T-cell (primary cell): ENCODE data around the gene COL18A1. TPM values are rescaled to one million over a fixed set of nuclear protein-coding genes. Genes with fewer than 3 reads are reported as not detected.

Experiments
- ATAC-seq, 4 experiments: fragments of 200-7000 bp in 3 of 4; fragments of 150-1000 bp in 1 of 4; cut with Tn5 transposase; replicated peaks in 1 of 4; 1 replicate in 3 of 4; 2 replicates in 1 of 4; pipeline ENCODE4 v1.10.0; 2021; ENCODE audit warnings: moderate library complexity in 3 of 4, mild to moderate bottlenecking in 2 of 4, moderate number of reproducible peaks in 1 of 4
- CTCF ChIA-PET, 2 donors: fragments of 300-600 bp; sonication (Branson Sonifier 250); formaldehyde crosslinking; loops; one replicate each; lab custom pipeline; 2022; ENCODE audit warnings: antibody characterized with exemption in 2 of 2; lab: Charles Lee
- POLR2A ChIA-PET, 2 donors: fragments of 300-600 bp; sonication (Branson Sonifier 250); formaldehyde crosslinking; loops; one replicate each; lab custom pipeline; 2022; ENCODE audit warnings: antibody characterized with exemption in 2 of 2; lab: Charles Lee
- DNase-seq, 35 experiments: peaks; one replicate each; pipeline versions ENCODE4 v3.0.0 to v3.0.0-alpha.2; 2013 to 2023
- H3K27ac ChIP-seq: one replicate; pipeline ENCODE4 v1.5.1; 2013; ENCODE audit warnings: low read length
- H3K27me3 ChIP-seq, 2 experiments: replicated peaks in 1 of 2; 1 replicate in 1 of 2; 2 replicates in 1 of 2; pipeline versions ENCODE4 v1.6.1 to v1.7.0; 2013; ENCODE audit warnings: low read length in 1 of 2, mixed read lengths in 1 of 2; ENCODE audit not compliant: control insufficient read depth in 2 of 2, insufficient read depth in 2 of 2; ENCODE audit errors: extremely low read depth in 1 of 2
- H3K36me3 ChIP-seq, 2 donors: 1 replicate in 1 of 2; 2 replicates in 1 of 2; pipeline versions ENCODE4 v1.6.1 to v1.7.0; 2013; ENCODE audit warnings: low read length in 1 of 2; ENCODE audit not compliant: control insufficient read depth in 2 of 2, insufficient read depth in 1 of 2; ENCODE audit errors: extremely low read depth in 1 of 2
- H3K4me1 ChIP-seq, 2 experiments: 1 replicate in 1 of 2; 2 replicates in 1 of 2; pipeline versions ENCODE4 v1.6.1 to v1.7.0; 2013; ENCODE audit warnings: low read length in 2 of 2, mixed read lengths in 1 of 2; ENCODE audit not compliant: insufficient read depth in 2 of 2, control insufficient read depth in 1 of 2; ENCODE audit errors: extremely low read depth in 1 of 2
- H3K4me3 ChIP-seq, 2 donors: 1 replicate in 1 of 2; 2 replicates in 1 of 2; pipeline versions ENCODE4 v1.5.1 to v1.7.0; 2013; ENCODE audit warnings: mild to moderate bottlenecking in 2 of 2, low read length in 1 of 2, moderate library complexity in 1 of 2; ENCODE audit not compliant: control insufficient read depth in 1 of 2; ENCODE audit errors: extremely low read depth in 1 of 2
- H3K9me3 ChIP-seq: 2 replicates; pipeline ENCODE4 v1.7.0; 2013
- H3K27ac Mint-ChIP-seq, 2 donors: one replicate each; pipeline ENCODE4 v1.8.0; 2020 to 2021; ENCODE audit warnings: mild to moderate bottlenecking in 2 of 2, mixed read lengths in 2 of 2
- H3K27me3 Mint-ChIP-seq, 2 donors: one replicate each; pipeline ENCODE4 v1.8.0; 2021 to 2022; ENCODE audit warnings: mixed read lengths in 2 of 2
- H3K36me3 Mint-ChIP-seq: one replicate; pipeline ENCODE4 v1.8.0; 2021; ENCODE audit warnings: mixed read lengths
- H3K4me1 Mint-ChIP-seq, 3 donors: one replicate each; pipeline ENCODE4 v1.8.0; 2020 to 2022; ENCODE audit warnings: mixed read lengths in 3 of 3, mild to moderate bottlenecking in 1 of 3
- H3K4me3 Mint-ChIP-seq, 3 donors: one replicate each; pipeline ENCODE4 v1.8.0; 2020 to 2022; ENCODE audit warnings: mild to moderate bottlenecking in 3 of 3, mixed read lengths in 3 of 3, moderate library complexity in 3 of 3
- H3K9me3 Mint-ChIP-seq, 3 donors: one replicate each; pipeline ENCODE4 v1.8.0; 2020 to 2022; ENCODE audit warnings: mixed read lengths in 3 of 3
- WGBS: methylation state at CpG from one replicate; pipeline ENCODE4 v1.1.5; 2013; ENCODE audit warnings: missing lambda C conversion rate; ENCODE audit not compliant: insufficient coverage; 5-methylcytosine and 5-hydroxymethylcytosine counted together
- total RNA-seq, 35 experiments: library from RNA in 6 of 35; stranded (reverse) in 6 of 35; fragments of 120-200 nt in 1 of 35; gene quantifications; one replicate each; pipeline versions ENCODE4 v1.2.1 to v1.2.4 and lab custom pipeline; 2013 to 2026

COL18A1 gene
- total RNA-seq, 5 donors from 2014 or later (not counting 1 experiment from before 2014, with no cell fraction given) = 7.2 to 53.8 (median 10.5) TPM

DNA sequence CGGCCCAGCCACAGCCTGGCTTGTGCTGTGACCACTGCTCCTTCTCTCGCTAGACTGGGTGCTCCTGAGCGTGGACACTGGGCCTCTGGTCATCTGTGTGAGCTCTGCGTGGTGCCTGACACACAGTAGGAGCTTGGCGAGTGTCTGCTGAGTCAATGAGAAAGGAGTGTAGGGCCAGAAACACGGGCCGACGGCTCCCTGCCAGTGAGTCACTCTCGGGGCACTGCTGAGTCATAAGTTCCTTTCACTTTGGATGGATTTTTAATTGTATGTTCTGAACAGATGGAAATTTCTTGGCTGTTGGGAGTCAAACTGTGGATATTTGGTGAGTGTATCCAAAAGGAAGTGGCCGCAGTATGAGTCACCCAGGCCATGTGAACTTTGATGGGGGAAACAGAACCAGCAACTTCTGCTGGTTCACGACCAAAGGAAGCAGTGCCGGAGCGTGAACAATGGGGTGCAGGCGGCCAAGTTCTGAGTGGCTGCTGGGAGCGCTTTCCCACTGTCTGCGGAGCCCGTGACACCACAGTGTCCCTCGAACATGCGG, 41.0 kb upstream of the COL18A1 start:
- WGBS = 42% methylated on average over 17 of the region's 19 CpGs
- no peak overlapping the region for H3K4me3 Mint-ChIP-seq
- H3K9me3 ChIP-seq = no peaks in the 10 kb centered on the region
- H3K4me1 Mint-ChIP-seq = peaks cover 4 to 12% (median 10%) of the 10 kb centered on the region in 3 donors
- CTCF ChIA-PET = no interaction called here
- no peaks in the 10 kb centered on the region for H3K36me3 Mint-ChIP-seq
- H3K4me1 ChIP-seq = no peaks in the 10 kb centered on the region
- H3K27ac Mint-ChIP-seq = no peak overlapping the region
- peaks cover 0 to 20% of the 10 kb centered on the region in 2 donors for H3K27me3 Mint-ChIP-seq
- no peak overlapping the region for H3K27ac ChIP-seq
- no peak overlapping the region for H3K4me3 ChIP-seq
- no peaks in the 10 kb centered on the region for H3K9me3 Mint-ChIP-seq
- no peaks in the 10 kb centered on the region for H3K36me3 ChIP-seq
- ATAC-seq = peak in 1 of 4 experiments; percentile 37
- peaks cover 0 to 54% of the 10 kb centered on the region in 2 experiments for H3K27me3 ChIP-seq
- DNase-seq = no peak
- POLR2A ChIA-PET = no interaction called here

DNA sequence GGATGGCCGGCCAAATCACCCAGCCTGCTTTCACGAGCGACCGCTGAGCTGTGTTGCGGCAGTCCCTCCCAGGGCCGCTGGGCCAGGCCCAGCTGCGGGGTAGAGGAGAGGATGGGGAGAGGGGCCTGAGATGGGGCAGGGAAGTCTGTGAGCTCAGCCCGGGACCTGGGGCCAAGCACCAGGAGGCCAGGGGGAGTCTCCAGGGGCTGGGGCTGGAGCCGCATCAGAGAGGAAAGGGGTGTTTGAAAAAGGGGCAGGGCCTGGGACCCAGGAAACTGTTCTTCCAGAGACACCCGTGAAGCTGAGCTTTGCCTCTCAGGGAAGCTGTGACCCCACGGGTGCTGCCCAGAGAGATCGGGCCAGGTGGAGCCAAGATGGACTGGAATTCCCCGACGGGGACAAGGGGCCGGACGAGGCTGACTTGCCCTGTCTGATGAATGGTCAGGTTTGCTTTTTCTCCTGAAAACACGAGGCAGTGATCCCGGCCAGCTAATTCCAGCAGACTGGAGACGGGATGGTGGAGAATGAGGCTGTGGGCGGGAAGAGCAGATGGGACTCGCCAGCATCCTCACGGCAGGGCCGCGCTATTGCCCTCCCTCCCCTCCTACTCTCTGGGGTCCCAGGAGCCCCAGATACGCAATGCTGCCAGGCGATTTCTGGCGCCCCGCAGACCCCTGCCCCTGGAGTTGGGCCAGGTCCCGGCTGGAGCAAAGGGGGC, 40.3 kb upstream of the COL18A1 start:
- Mint-ChIP-seq H3K4me3 (no peak overlapping the region), H3K4me1 (peaks cover 5 to 17% (median 12%) of the 10 kb centered on the region in 3 donors), H3K36me3 (no peaks in the 10 kb centered on the region), H3K27me3 (peaks cover 0 to 20% of the 10 kb centered on the region in 2 donors), H3K27ac (no peak overlapping the region), H3K9me3 (no peaks in the 10 kb centered on the region)
- Histone ChIP-seq H3K27ac (no peak overlapping the region), H3K4me1 (no peaks in the 10 kb centered on the region), H3K36me3 (no peaks in the 10 kb centered on the region), H3K27me3 (peaks cover 0 to 54% of the 10 kb centered on the region in 2 experiments), H3K4me3 (no peak overlapping the region), H3K9me3 (no peaks in the 10 kb centered on the region)
- POLR2A ChIA-PET = no interaction called here
- CTCF ChIA-PET = no interaction called here
- no peak for DNase-seq
- ATAC-seq = no peak
- 86% methylated on average over 20 of the region's 29 CpGs for WGBS

DNA sequence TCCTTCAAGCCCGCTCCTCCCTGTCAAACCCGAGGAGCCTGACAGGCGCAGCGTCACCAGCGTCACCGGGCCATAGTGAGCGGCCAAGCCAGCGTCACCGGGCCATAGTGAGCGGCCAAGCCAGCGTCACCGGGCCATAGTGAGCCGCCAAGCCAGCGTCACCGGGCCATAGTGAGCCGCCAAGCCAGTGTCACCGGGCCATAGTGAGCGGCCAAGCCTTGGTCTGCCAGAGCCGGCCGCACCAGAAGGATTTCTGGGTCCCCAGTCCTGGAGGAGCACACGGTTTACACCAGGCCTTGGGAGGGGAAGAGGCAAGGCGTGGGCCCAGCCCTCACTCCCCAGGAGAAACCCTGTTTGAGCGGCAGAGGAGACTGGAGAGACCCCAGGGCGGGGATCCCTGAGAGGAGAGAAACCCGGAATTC, 39.8 kb upstream of the COL18A1 start:
- H3K4me3 Mint-ChIP-seq = no peak overlapping the region
- no peaks in the 10 kb centered on the region for H3K36me3 Mint-ChIP-seq
- ATAC-seq = no peak
- Histone ChIP-seq H3K4me3 (no peak overlapping the region), H3K27ac (no peak overlapping the region), H3K27me3 (peaks cover 0 to 54% of the 10 kb centered on the region in 2 experiments), H3K36me3 (no peaks in the 10 kb centered on the region), H3K9me3 (no peaks in the 10 kb centered on the region), H3K4me1 (peaks cover 0 to 2% of the 10 kb centered on the region in 2 experiments)
- H3K27ac Mint-ChIP-seq = no peak overlapping the region
- H3K9me3 Mint-ChIP-seq = no peaks in the 10 kb centered on the region
- peaks cover 9 to 23% (median 16%) of the 10 kb centered on the region in 3 donors for H3K4me1 Mint-ChIP-seq
- no peak for DNase-seq
- WGBS = 90% methylated on average over 25 of the region's 25 CpGs
- H3K27me3 Mint-ChIP-seq = peaks cover 0 to 20% of the 10 kb centered on the region in 2 donors
- CTCF ChIA-PET = no interaction called here
- POLR2A ChIA-PET = no interaction called here

DNA sequence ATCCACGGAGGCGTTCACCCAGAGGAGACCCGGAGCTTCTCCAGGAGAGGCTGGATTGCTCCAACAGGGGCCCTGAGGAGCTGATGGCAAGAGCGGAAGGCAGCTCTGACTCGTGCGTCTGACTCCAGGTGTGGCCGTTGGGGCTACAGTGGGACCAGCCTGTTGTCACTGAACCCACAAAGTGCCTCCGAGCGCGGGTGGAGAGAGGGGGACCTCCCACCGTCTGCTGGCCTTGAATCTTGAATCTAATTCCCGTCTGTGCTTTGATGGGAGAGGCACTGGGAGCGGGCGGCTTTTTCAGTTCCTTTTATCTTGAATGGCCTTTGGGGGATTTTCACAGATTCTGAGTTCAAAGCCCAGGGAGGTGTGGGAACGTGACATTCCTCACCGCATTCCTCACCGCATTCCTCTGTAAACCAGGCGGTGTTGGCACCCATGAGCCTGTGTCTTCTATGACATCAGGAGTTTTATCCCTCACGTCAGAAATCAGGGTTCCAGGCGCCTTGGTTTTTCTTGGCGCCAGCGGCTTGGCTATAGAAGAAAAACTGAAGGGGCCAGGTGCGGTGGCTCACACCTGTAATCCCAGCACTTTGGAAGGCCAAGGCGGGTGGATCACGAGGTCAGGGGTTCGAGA, 39.2 kb upstream of the COL18A1 start:
- Mint-ChIP-seq H3K4me3 (no peak overlapping the region), H3K36me3 (no peaks in the 10 kb centered on the region), H3K9me3 (no peaks in the 10 kb centered on the region), H3K27me3 (peaks cover 0 to 17% of the 10 kb centered on the region in 2 donors), H3K27ac (no peak overlapping the region), H3K4me1 (peaks cover 13 to 28% (median 21%) of the 10 kb centered on the region in 3 donors)
- peaks cover 0 to 8% of the 10 kb centered on the region in 2 experiments for H3K4me1 ChIP-seq
- ChIA-PET CTCF (no interaction called here), POLR2A (no interaction called here)
- no peaks in the 10 kb centered on the region for H3K9me3 ChIP-seq
- WGBS = 95% methylated on average over 22 of the region's 26 CpGs
- H3K36me3 ChIP-seq = no peaks in the 10 kb centered on the region
- peaks cover 0 to 57% of the 10 kb centered on the region in 2 experiments for H3K27me3 ChIP-seq
- H3K27ac ChIP-seq = no peak overlapping the region
- no peak overlapping the region for H3K4me3 ChIP-seq
- DNase-seq = no peak
- no peak for ATAC-seq

DNA sequence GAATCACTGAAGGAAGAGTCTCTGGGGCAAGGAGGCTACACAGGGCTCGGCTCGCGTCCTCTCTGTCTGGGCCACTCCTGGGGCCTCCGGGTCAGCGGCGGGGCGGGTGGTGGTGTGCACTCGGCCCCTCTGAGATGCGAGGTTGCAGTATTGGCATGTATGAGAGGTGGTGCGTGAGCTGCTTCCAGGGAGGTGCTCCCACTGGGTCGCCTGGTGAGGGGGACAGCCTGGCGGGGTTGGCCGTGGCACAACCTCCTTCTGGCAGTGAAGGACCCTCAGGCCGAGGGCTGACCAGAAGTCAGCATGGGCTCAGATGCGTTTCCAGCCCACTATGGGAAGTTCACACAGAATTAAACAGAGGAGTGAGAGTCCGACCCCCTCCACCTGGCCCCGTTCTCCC, 38.5 kb upstream of the COL18A1 start:
- ATAC-seq = no peak
- POLR2A ChIA-PET = no interaction called here
- H3K9me3 ChIP-seq = no peaks in the 10 kb centered on the region
- H3K27ac ChIP-seq = no peak overlapping the region
- no peak overlapping the region for H3K4me3 ChIP-seq
- 87% methylated on average over 8 of the region's 17 CpGs for WGBS
- Mint-ChIP-seq H3K27me3 (peaks cover 0 to 17% of the 10 kb centered on the region in 2 donors), H3K9me3 (no peaks in the 10 kb centered on the region), H3K4me3 (no peak overlapping the region), H3K27ac (peak overlapping the region in 1 of 2 donors; percentile 59), H3K4me1 (peaks cover 15 to 29% (median 25%) of the 10 kb centered on the region in 3 donors), H3K36me3 (no peaks in the 10 kb centered on the region)
- no peaks in the 10 kb centered on the region for H3K36me3 ChIP-seq
- peaks cover 0 to 8% of the 10 kb centered on the region in 2 experiments for H3K4me1 ChIP-seq
- DNase-seq = no peak
- CTCF ChIA-PET = no interaction called here
- H3K27me3 ChIP-seq = peaks cover 0 to 55% of the 10 kb centered on the region in 2 experiments

DNA sequence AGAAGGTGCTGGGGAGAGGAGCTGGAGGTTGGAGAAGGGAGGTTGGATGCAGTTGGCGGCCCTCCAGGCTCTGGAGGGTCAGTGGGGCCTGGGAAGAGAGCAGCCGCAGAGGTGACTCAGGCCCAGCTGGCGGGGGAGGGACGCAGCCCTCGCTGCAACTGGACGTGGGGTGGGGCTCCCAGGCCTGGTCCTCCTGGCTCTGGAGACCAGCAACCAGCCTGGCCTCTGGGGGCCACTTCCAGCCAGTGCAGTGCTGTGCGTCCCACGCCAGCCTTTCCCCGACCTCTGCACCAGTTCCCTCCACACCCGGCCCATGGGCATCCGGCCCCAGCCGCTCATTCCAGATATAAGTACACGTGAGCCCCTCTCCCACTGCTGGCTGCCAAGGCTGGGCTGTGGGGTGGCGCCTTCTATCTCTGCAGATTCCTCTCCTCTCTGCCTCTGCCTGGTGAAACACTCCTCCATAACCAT, 38.0 kb upstream of the COL18A1 start:
- H3K36me3 Mint-ChIP-seq = no peaks in the 10 kb centered on the region
- no peak for DNase-seq
- H3K9me3 ChIP-seq = no peaks in the 10 kb centered on the region
- H3K9me3 Mint-ChIP-seq = no peaks in the 10 kb centered on the region
- H3K27me3 ChIP-seq = peaks cover 0 to 50% of the 10 kb centered on the region in 2 experiments
- H3K27ac ChIP-seq = no peak overlapping the region
- H3K4me1 ChIP-seq = peaks cover 0 to 8% of the 10 kb centered on the region in 2 experiments
- WGBS = 78% methylated on average over 12 of the region's 14 CpGs
- H3K4me3 Mint-ChIP-seq = no peak overlapping the region
- POLR2A ChIA-PET = no interaction called here
- CTCF ChIA-PET = no interaction called here
- peaks cover 0 to 18% of the 10 kb centered on the region in 2 donors for H3K27me3 Mint-ChIP-seq
- H3K27ac Mint-ChIP-seq = no peak overlapping the region
- ATAC-seq = no peak
- no peaks in the 10 kb centered on the region for H3K36me3 ChIP-seq
- peaks cover 15 to 29% (median 26%) of the 10 kb centered on the region in 3 donors for H3K4me1 Mint-ChIP-seq
- no peak overlapping the region for H3K4me3 ChIP-seq
